CD4-positive, alpha-beta T cell treated with Interleukin-17A for 4 hours (primary cell): Measurements from ENCODE around the gene PDLIM7.

ENCODE experiments used
- DNase-seq: peaks from one replicate; pipeline ENCODE4 v3.0.0-alpha.2; 2020; ENCODE audit warnings: mixed read lengths

The PDLIM7 gene

DNA sequence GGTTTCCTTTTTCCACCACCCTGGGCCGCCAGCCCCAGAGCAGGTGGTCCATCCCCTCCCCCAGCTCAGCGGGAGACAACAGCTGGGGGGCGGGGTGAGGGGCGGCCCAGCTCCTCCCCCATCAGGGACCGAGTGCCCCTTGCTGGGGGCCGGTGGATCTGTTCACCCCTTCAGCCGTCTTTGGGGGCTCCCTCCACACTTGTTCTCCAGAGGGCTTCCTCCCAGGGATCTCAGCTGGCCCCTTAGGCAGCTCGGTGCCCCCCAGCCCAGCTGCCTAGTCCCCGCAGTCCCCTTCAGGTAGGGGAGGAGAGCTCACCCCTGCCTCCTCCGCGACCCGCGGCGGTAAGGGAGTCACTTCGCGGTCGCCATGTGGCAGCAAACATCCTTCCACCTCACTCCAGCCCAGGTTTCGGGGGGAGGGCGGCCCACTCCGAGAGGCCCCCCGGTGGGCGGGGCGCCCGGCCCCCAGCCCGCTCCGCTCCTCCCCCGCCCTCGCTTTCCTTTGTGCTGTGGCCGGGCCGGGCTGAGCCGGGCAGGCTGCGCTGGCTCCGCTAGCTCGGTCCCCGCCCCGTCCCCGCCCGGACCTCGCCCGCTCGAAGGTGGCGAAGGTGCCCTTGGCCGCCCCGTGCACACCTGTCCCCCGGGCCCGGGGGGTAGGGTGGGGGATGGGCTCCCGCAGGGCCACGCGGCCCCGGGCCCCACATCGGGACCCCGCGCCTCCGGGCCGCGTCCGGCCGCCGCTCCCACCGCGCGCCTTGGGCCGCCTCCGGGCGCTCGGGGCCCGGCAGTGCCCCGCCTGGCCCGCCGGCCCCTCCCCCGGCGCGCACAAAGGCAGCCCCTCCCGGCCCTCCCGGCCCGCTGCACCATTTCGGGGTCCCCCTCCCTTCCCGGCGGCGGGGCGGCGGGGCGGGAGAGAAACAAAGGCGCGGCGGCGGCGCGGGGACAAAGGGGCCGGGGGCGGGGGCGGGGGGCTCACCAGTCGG is 24.7 kb downstream of the PDLIM7 start:
- peak; percentile 66 for DNase-seq

DNA sequence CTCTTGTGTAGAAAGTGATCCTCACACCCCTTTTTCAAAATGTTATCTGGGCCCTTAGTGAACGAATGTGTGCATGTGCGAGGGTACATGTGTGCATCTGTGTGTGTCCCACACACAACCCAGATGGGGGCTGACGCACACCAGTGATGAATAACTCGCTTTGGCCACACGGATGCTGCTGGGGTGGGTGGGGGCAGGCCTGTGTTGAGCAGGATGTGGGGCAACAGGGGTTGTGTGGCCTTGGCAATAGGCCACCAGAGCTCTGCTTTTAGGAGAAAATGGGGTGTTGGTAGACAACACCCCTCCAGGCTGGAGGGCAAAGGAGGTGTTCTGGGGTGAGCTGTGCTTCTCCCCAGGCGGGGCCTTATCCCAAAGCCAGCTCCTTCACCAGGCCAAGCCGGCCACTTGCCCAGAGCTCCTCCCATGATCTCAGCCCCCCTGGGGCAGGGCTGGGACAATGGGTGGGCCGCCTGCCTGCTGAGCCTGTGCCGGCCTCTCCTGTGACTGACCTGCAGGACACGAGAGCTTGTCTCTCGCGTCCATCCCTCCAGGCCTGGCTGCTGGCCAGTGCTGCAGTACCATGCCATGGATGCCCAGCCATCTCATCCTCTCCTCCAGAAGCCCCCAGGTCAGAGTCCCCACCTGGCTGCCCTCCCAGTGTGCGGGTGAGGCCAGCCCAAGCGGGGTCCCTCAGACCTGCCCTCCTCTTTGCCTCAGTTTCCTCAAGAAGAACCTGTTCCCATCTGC is 25.6 kb downstream of the PDLIM7 start:
- no peak for DNase-seq

DNA sequence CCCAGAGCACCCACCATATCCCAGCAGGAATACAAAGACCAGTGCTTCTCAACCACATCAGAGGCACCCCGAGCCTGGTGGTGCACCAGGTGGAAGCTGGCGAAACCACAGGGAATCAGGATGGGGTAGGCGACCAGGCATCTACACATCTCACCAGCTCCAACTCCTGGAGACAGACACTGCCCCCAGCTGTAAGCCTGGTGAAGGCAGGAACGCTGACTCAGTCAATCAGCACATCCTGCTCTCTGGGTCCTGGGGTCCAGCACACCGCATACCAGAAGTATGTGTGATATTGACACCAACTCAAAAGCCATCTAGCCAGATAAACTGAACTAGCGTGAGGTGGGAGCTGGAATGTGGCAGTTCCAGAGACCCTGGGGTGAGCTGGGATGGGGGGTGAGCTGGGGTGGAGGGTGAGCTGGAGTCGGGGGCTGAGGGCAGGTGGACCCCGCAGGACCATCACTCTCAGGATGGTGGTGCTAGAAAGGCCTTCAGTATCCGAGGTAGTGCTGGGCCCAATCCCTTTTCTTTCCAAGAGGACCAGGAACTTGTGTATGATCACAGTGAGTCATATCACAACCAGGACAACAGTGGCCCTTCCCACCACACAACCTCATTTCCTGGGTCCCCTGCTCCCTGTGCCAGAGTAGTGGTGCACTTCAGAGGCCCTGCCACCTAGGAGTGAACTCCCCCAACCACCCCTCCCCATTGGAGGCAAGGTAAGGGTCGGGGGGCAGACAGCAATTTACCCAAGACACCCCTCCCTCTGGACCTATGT is 26.5 kb downstream of the PDLIM7 start:
- DNase-seq = no peak

DNA sequence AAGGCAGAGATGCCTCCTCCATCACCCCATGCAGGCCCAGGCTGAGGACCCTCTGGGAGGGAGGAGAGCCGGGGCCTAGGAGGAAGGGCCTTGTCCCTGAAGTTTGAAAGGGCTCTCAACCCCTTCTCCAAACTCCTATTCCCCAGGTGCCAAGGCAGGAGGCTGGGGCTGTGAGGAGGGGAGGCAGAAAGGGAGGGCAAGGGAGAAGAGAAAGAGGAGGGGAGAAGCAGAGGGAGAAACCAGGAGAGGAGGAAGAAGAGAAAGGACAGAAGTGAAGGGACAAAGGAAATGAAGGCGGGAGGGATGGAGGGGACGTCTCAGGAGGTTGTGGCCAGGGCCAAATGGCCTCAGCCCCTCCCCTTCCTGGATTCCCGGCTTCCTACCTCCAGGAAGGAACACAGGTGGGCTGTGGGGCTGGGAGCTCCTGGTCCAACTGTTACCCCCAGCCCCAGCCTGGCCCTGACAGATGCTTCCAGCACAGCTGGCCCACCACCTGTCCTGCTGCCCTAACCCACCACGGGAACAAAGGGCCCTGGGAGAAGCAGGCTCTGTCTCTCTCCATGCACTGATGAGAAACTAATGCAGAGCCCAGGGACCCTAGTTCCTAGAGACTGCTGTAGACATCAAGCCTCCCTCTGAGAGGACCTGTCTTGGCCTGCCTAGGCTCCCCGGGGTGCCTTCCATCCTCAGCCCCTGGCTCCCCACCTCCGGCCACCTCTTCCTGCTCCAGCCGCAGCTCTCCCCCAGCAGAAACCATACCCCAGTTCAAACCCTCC is 27.5 kb downstream of the PDLIM7 start:
- no peak for DNase-seq

DNA sequence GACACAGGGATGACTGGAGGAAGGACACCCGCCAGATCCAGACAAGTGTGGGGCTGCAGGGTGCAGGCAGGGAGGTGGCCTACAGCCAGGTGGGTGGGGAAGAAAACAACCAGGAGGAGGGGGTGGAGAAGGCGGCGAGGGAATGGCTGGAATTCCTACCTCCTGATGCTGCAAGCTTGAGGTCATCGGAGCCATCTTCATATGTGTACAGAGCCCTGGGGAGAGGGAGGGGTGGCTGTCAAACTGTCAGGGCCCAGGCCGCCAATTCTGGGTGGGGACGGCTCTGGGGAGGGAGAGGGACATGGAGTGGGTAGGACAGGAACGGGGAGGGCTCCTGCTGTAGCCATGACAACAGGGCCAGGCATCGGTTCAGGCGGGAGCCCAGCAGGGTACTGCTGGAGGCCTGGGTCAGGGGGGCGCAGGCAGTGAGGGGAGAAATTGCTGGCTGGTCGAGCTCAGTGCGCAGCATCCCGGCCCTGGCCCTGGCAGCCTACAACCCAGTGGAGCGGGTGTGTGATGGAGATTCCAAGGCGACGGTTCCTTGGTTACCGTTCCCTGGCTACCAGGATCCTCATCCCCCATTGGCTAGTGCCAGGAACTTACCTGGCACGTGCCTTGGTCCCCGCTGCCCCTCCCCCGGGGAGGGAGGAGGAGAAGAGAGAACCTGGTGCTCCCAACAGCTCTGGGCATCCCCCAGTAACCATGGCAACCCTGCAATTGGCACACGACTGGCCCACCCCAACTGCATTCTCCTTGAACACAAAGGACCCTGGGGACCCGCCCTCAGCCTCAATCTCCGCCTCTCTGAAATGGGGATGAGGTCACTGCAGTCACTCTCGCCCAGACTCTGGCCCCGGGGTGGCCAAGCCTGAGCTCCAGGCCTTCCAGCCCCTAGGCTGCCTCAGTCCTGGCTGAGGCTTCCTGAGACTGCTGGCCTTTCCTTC is 28.4 kb downstream of the PDLIM7 start:
- no peak for DNase-seq

DNA sequence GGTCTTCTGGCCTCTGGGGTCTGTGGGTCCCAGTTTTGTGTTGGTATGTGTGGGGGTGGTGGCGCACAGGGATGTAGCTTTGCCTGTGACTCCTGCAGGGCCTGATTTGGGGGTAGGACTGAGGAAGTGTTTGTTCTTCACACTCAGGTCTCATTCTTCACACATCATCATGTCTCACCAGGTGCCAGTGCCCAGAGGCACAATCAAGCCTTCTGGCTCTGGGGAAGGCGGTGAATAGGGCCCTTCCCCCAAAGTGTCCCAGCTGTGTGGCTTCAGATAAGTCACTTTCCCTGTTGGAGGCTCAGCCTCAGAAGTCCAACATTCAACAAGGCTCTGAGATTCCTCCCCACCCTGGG is 29.1 kb downstream of the PDLIM7 start:
- DNase-seq = no peak

DNA sequence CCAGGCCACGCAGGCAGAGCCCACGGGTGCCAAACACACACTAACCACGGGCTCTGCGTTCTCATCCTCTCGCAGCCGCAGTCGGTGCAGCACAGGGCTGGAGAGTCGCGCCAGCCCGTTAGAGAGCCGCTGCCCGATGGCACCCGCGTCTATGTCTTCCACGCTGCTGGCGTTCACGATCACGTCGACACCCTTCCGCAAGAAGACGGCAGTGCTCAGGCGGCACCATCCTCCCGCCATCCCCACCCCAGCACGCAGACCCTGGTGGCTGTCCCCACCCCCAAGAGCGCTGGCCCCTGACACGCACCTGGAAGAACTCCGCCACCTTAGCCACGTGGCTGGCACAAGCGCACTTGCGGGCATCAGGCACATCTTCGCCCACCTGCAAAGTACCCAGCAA is 30.0 kb downstream of the PDLIM7 start:
- no peak for DNase-seq

DNA sequence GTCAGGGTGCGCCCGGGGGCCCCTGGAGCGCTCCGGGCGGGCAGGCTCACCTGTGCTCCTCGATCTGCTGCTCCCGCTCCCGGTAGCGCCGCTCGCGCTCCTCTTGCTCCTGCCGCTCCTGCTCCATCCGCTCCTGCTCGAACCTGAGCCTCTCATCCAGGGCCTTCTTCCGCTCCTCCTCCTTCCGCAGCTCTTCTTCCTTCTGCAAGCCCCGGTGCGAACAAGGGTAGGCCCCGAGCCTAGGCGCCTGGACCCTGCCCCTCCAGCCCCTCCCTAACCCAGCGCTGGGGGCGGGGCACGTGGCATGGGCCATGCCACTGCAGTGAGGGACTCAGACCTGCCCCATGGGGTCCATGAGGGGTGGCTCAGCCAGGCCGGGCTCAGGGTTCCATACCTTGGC is 30.5 kb downstream of the PDLIM7 start:
- DNase-seq = no peak

DNA sequence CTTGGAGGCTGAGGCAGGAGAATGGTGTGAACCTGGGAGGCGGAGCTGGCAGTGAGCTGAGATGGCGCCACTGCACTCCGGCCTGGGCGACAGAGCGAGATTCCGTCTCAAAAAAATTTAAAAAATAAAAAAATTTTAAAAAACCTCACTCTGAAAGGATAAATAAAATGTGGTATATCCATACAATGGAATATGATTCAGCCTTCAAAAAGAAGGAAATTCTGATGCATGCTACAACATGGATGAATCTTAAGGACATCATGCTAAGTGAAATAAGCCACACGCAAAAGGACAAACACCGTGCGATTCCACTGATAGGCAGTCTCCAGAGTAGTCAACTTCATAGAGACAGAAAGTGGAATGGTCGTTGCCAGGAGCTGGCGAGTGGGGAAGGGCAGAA is 32.4 kb downstream of the PDLIM7 start:
- DNase-seq = no peak

DNA sequence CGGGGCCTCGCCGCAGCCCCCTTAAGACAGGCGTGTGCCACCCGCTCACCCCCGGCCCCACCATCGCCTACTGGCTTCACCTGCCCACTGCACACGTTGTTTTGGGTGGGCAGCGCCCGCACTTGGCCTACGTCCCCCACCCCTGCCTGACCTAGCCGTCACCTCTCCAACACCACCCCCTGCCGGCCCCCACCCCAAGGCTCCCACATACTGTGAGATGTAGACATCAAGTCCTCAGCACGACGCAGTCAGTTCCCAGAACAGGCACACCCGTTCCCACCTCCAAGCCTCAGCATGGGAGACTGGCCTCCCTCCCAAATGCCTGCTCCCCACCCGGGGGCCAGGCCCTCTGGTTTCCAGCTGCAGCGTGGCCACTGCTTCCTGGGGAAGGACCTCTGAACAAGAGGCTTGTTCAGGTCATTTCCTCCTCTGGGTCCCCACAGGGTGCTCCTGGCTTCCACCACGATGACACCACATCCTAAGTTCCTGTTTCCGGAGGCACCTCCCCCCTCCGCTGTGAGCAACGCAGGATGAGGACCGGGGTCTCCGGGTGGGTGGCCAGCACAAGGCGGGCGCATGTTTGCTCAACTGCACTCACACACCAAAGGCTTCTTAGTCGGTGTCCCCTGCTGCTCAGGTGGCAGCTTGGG is 35.3 kb downstream of the PDLIM7 start:
- DNase-seq = no peak

DNA sequence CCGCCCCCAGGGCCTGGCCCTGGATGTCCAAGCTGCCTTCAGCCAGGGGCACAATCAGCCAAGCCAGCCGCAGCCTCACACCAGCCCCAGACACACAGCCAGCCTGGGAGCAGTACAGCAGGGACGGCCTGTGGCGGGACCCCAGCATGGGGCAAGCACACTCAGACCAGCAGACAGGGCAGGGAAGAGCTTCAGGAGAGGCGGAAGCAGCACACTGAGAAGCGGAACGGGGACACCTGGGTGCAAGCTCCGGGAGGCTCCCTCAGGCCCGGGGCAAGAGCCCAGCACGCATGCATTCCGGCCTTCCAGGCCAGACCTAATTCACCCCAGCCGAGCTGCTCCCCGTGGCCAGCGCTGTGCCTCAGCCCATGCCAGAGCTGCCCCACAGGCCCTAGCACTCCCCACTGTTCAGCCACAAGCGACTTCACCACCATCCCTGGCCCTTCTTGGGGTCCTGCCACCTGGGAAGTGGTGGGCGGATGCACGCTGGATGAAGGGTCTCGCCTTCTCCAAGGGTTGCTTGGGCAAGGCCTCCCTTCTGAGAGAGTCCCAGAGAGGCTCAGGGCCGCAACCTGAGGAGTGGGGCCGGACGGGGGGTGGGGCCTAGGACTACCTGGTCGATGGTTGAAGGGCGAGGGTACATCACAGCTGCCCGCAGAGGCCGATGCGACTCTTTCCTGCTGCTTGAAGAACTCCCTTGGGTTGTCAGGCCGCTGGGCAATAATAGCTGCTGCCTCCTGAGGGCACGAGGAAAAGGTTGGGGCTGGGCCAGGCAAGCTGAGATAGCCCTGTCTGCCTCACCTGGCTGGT is 37.4 kb downstream of the PDLIM7 start:
- no peak for DNase-seq

DNA sequence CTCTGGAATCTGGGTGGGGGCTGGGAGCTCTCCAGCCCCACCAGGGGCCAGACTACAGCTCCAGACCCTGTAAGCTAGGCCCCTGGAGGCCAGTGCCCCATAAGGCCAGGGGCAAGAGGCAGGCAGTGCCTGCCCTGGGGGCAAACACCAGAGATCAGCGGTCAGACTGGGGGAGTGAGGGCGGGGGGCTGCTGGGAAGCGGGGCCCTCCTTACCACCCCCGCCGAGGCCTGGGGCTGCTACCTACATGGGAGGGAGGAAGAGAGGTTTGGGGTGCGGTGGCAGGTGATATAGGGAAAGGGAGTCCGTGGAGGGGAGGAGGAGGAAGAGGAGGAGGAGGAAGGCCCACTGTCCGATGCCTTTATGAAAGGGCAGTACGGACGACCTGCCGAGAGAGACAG is 38.0 kb downstream of the PDLIM7 start:
- no peak for DNase-seq

DNA sequence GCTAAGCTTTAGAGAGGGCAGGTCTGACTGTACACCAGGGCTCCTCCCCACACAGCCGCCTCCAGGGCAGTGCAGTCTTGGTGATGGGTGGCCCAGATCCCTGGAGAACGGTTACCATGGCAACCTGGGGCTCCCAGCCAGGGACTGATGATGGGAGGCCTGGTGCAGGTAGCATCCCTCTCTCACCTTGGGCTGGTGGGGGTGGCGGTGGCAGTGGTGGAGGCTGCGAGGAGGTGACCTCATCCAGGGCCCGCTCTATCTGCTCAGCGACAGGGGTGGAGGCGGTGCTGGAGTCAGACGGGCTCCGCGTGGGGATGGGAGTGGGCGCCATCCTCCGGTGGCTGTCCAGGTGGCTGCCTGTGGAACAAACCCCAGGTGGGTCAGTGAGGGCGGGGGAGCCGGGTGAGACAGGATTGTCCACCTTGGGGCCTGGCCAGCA is 38.5 kb downstream of the PDLIM7 start:
- no peak for DNase-seq

DNA sequence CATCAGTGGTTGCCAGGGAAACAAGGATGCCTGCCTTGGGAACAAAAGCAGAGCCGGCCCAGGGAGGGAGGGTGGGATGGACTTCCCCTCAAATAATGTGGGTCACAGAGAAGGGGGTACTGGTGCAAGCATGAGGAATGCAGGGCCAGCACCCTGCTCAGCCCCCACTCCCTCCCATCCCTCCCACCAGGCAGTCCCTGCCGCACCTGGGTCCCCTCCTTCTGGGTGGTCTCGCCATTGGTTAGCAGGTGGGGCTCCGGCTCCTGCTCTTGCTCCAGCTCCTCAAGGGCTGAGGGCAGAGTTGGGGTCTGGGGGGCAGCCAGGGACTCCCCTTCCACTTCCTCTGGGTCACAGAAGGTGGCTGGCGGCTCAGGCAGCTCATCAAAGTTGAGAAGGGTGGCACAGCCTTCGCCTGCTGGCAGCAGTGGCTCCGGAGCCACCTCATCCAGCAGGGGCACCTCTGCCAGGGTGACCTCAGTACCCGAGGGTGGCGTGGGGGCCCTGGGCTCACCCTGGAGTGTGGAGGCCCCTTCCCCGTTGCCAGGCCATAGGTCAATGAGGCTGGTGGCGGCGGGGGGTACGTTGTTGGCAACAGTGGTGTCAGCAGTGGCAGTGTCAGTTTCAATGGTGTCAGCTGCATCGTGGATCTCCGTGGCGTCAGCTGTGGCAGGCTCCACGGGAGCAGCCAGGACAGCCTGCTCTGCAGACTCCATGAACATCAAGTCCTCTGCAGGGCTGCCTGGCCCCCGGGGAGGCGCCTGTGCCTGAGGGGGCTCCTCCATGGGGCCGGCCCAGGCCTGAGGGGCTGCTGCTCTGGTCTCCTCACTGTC is 39.3 kb downstream of the PDLIM7 start:
- DNase-seq = no peak

DNA sequence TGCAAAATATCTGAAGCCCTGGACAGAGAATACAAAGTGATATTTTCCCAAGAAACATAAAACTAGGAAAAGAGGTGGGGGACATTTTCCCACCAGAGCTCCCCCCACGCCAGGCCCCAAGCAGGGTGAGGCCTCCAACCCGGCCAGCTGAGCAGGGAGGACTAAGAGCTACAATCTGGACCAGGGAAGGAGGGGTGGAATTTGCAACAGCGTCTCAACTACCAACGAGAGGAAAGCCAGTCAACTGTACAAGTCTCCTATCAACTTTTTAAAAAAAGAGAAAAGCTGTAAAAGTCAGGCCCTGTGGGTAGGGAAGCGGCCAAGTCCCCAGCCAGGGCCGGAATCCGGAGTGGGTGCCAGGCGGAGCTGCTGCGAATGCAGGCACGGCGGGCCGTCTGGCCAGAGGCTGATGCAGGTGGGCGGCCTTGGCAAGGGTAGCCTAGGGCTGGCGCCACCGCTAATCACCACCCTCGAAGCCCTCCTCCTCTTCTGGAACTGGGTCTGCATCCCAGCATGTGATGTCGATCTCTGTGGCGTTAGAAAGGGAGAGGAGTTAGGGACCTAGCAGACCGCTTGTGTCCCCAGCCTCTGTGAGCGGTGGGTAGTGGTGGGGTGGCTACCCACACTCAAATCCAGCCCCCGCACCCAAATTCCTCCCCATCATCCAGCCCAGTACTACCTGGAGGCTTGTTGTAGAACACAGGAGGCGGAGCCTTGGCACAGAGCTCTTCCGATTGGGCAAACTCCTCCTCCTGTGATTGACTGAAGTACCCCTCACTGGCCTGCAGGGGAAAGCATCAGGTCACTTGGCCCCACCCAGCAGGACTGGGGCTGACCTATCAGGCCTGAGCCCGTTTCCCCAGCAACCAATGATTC is 40.2 kb downstream of the PDLIM7 start:
- peak; percentile 35 for DNase-seq

DNA sequence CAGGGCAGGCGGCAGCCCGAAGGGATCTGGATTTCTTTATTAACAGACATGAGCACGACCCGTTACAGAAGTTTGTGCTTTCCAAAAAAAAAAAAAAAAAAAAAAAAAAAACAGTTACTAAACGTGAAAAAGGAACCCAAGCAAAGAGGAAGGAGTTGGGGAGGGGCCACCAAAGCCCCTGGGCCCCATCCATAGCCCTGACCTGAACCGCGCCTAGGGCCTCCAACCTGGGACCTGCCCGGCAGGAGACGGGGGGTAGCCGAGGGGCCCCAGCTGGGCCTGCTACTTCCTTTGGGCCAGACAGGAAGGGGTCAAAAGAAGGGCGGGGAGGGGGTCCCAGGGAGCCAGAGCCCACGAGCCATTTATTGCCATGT is 40.8 kb downstream of the PDLIM7 start:
- no peak for DNase-seq

DNA sequence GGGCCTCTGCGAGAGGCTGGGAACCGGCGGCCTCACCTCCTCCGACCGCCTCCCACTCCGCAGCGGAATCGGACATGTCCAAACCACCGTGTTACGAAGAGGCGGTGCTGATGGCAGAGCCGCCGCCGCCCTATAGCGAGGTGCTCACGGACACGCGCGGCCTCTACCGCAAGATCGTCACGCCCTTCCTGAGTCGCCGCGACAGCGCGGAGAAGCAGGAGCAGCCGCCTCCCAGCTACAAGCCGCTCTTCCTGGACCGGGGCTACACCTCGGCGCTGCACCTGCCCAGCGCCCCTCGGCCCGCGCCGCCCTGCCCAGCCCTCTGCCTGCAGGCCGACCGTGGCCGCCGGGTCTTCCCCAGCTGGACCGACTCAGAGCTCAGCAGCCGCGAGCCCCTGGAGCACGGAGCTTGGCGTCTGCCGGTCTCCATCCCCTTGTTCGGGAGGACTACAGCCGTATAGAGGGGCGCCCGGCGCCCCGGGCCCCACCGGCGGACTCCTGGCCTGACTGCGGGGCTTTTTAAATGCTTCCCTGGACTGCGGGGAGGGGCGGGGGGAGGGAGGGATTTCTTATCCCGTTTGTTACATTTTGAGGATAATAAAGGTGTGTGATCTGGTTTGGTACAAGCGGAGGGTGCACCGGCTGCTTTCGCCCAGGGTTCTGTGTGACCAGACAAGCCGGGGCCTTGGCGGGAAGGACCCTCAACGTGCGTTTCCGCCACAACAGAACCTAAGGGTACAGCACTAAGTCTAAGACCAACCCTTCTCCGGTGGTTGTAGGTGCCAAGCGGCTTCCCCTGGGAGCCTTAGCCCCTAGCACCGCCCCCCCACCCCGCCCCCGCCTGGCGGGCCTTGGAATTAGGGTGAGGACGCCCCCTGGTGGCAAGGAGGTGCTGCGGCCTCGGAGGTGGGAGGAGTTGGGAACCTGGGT is 41.5 kb downstream of the PDLIM7 start:
- DNase-seq = peak; percentile 99
